DOHH2 (cell line): ENCODE measurements around the gene OTOP1.
A peak's percentile ranks its signal among the peaks of the same experiment; 100 is the strongest.
"Not testable (repeated sequence)": the region's sequence is repeated elsewhere in the genome, so short reads cannot be mapped to it uniquely, and the experiment has no call there.

Experiments
- H3F3A ChIP-seq: fragments of 200-600 bp; sonication (generic), shearing (Covaris generic); 2 replicates; pipeline ENCODE4 v1.6.0; 2016; ENCODE audit warnings: antibody characterized with exemption, mild to moderate bottlenecking; ENCODE audit not compliant: control insufficient read depth, insufficient read depth
- H3K27ac ChIP-seq: fragments of 200-600 bp; sonication (generic); 2 replicates; pipeline ENCODE4 v1.5.1; 2014; ENCODE audit warnings: low read depth, mild to moderate bottlenecking, low read length, moderate library complexity
- H3K27me3 ChIP-seq: fragments of 200-600 bp; sonication (generic); 2 replicates; pipeline ENCODE4 v1.6.1; 2014; ENCODE audit warnings: mild to moderate bottlenecking, low read length, mixed read lengths; ENCODE audit not compliant: control insufficient read depth
- H3K36me3 ChIP-seq: fragments of 200-600 bp; sonication (generic); 2 replicates; pipeline ENCODE4 v1.6.1; 2014; ENCODE audit warnings: mild to moderate bottlenecking, low read length, moderate library complexity, mixed read lengths; ENCODE audit not compliant: control insufficient read depth
- H3K4me1 ChIP-seq: fragments of 200-600 bp; sonication (generic); 2 replicates; pipeline ENCODE4 v1.6.1; 2014; ENCODE audit warnings: mild to moderate bottlenecking, low read length, mixed read lengths; ENCODE audit not compliant: control insufficient read depth
- H3K4me2 ChIP-seq: fragments of 200-600 bp; sonication (generic); 2 replicates; pipeline ENCODE4 v1.6.0; 2014; ENCODE audit warnings: mild to moderate bottlenecking, low read length, moderate library complexity
- H3K4me3 ChIP-seq: fragments of 200-600 bp; sonication (generic); 2 replicates; pipeline ENCODE4 v1.5.1; 2014; ENCODE audit warnings: mild to moderate bottlenecking, low read length, mixed read lengths
- H3K79me2 ChIP-seq: fragments of 200-600 bp; sonication (generic); 2 replicates; pipeline ENCODE4 v1.6.1; 2014; ENCODE audit warnings: mild to moderate bottlenecking, low read length, mixed read lengths; ENCODE audit not compliant: control insufficient read depth
- H3K9me2 ChIP-seq: fragments of 200-600 bp; sonication (generic); replicated peaks from 2 replicates; pipeline ENCODE4 v1.6.1; 2014; ENCODE audit warnings: mild to moderate bottlenecking, low read length, mixed read lengths; ENCODE audit not compliant: control insufficient read depth
- H3K9me3 ChIP-seq: fragments of 200-600 bp; sonication (generic); 2 replicates; pipeline ENCODE4 v1.6.1; 2014; ENCODE audit warnings: antibody characterized with exemption, low read length, mixed read lengths; ENCODE audit not compliant: control insufficient read depth, insufficient read depth
- H4K20me1 ChIP-seq: fragments of 200-600 bp; sonication (generic); 2 replicates; pipeline ENCODE4 v1.6.0; 2014; ENCODE audit warnings: low read depth, mild to moderate bottlenecking, antibody characterized with exemption, low read length, moderate library complexity; ENCODE audit not compliant: control insufficient read depth, insufficient read depth
- TF ChIP-seq, protein P1 (sequence below): fragments of 200-600 bp; sonication (generic); IDR thresholded peaks from one replicate; pipeline ENCODE4 v1.5.1; 2014; ENCODE audit warnings: antibody characterized with exemption, mild to moderate bottlenecking, low read depth, low read length; ENCODE audit not compliant: poor library complexity, severe bottlenecking

OTOP1 gene

DNA sequence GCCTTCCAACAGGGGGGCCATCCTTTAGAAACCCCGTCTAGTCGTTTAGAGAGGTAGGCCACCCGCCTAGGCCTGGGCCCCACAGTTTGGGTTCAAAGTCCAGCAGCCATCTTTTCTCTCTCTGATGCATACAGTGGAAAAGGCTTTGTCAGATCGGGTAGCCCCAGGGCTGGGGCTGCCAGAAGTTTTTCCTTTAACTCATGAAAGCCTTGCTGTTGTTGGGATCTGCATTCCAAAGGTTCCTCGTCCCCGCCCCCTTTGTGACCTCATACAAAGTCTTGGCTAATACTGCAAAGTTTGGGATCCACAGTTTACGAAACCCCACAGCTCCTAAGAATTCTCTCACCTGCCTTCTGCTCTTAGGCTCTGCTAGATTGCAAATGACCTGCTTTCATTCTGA, 64.5 kb downstream of the OTOP1 start:
- not testable (repeated sequence) for H3F3A ChIP-seq, H3K4me2 ChIP-seq, H3K79me2 ChIP-seq, H3K27ac ChIP-seq, H3K36me3 ChIP-seq, H3K4me3 ChIP-seq, H4K20me1 ChIP-seq, H3K9me2 ChIP-seq, H3K4me1 ChIP-seq, H3K9me3 ChIP-seq, H3K27me3 ChIP-seq

DNA sequence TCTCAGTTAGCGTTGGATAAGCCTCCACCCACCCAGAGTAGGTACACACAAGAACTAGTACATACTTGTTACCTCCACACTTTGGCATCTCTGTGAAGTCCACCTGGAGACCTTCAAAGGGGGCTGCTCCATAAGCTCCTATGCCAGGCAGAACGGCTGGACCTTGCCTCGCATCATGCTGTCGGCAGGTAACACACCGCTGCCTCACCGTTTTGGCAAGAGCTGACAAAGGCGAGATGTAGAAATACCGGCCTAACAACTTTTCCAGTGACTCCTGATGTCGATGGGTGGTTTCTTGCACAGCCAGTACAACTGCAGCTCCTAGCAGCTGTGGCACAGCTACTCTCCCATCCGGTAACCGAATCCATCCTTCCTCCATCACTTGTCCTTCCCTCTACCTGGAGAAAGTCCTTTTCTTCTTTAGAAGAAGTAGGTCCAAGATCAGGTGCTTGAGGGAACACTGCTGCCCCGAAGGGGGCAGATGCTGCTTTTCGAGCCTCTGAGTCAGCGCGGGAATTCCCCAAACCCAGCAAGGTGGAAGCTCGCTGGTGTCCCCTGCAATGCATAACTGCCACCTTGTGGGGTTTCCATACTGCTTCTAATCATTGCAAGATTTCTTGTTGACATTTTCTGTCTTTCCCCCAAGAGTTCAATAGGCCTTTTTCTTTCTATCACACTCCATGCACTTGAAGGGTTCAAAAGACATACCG, 65.6 kb downstream of the OTOP1 start:
- H4K20me1 ChIP-seq, H3K27ac ChIP-seq, H3F3A ChIP-seq, H3K27me3 ChIP-seq, H3K79me2 ChIP-seq, H3K4me1 ChIP-seq, H3K36me3 ChIP-seq, H3K9me2 ChIP-seq, H3K9me3 ChIP-seq, H3K4me2 ChIP-seq, H3K4me3 ChIP-seq: not testable (repeated sequence)

DNA sequence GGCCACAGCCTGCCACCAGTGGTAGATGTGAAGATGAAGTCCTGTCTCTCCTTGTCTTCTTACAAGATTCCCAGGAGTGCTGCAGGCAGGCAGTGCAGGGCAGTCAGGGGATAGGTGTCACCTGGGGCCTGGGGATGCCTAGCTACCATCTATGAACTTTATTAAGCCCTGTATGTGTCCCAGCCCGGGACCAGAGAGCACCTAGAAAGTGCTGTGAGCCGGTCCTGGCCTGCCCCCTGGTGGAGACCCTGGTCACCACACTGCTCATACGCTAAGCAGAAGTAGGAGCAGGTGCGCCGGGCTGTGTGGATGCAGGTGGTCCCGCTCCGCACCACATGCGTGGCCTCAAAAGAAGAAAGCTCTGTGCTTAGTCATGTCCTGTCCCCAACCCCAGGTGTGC, 81.1 kb downstream of the OTOP1 start:
- not testable (repeated sequence) for H3K27me3 ChIP-seq, H4K20me1 ChIP-seq, H3K4me1 ChIP-seq, H3K4me3 ChIP-seq, H3K79me2 ChIP-seq, H3K36me3 ChIP-seq, H3K9me2 ChIP-seq, H3K27ac ChIP-seq, H3K9me3 ChIP-seq, H3K4me2 ChIP-seq, H3F3A ChIP-seq
- TF ChIP-seq, protein P1, sequence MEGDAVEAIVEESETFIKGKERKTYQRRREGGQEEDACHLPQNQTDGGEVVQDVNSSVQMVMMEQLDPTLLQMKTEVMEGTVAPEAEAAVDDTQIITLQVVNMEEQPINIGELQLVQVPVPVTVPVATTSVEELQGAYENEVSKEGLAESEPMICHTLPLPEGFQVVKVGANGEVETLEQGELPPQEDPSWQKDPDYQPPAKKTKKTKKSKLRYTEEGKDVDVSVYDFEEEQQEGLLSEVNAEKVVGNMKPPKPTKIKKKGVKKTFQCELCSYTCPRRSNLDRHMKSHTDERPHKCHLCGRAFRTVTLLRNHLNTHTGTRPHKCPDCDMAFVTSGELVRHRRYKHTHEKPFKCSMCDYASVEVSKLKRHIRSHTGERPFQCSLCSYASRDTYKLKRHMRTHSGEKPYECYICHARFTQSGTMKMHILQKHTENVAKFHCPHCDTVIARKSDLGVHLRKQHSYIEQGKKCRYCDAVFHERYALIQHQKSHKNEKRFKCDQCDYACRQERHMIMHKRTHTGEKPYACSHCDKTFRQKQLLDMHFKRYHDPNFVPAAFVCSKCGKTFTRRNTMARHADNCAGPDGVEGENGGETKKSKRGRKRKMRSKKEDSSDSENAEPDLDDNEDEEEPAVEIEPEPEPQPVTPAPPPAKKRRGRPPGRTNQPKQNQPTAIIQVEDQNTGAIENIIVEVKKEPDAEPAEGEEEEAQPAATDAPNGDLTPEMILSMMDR = peak; percentile 23

DNA sequence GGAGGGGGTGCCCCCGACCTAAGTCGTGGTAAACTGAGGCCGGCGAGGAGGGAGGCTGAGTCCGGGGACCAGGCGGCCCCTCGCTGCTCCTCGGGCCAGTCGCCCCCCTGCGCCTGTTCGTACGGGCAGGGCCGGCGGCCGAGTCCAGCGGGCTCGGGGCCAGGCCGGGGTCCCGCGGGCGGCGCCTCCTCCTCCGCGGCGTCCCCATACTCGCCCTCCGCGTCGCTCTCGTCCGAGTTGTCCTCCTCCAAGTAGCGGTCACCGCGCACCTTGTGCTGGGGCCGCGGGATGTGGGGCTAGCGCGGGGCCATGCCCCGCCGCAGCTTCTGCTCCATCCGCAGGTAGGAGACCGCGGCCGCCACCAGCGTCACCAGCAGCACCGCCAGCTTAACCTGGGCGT, 83.4 kb downstream of the OTOP1 start:
- not testable (repeated sequence) for H3K4me3 ChIP-seq, H3F3A ChIP-seq, H3K79me2 ChIP-seq, H3K4me1 ChIP-seq, H3K36me3 ChIP-seq, H3K9me3 ChIP-seq, H3K27ac ChIP-seq, H4K20me1 ChIP-seq, H3K27me3 ChIP-seq, H3K4me2 ChIP-seq, H3K9me2 ChIP-seq

DNA sequence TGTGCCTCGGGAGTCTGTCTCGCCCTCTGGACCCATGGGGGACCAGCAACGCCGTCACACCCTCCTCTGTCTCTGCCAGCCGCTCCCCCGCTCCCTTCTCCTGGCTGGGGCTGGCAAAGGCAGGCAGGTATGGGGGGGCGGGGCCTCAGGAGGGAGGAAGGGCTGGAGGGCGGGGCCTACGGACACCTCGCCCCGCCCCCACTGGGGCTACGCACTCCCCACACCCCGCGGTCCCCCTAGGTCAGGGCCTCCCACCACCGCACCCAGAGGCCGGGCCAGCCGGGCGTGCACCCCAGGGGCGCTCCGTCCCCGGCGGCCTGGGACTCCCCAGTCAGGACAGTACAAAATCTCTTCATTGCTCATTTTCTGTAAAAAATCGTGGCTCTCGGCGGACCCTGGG, 84.0 kb downstream of the OTOP1 start:
- not testable (repeated sequence) for H3K4me2 ChIP-seq

DNA sequence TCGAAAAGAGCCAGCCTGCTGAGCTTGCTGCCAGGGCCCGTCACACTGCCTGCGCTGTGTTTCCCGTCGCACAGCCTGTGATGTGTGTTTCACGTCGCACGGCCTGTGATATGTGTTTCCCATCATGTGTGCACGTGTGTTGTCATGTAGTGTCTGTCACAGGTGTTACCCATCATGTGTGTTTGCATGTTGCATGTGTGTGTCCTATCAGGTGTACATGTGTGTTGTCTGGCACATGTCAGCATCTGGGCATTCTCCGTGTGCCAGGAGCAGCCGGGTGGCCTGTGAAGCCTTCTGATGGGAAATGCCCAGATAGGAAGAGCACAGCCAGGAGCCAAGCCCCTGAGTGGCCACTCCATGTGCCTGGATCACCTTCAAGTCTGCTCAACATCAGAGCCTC, 85.5 kb downstream of the OTOP1 start:
- H3K36me3 ChIP-seq, H4K20me1 ChIP-seq, H3K27me3 ChIP-seq, H3K4me2 ChIP-seq, H3K9me2 ChIP-seq, H3K4me1 ChIP-seq, H3K27ac ChIP-seq, H3K79me2 ChIP-seq, H3K9me3 ChIP-seq, H3K4me3 ChIP-seq, H3F3A ChIP-seq: not testable (repeated sequence)

More for the DNA sequence above, 84.0 kb downstream of the OTOP1 start:
- not testable (repeated sequence) for H3K4me1 ChIP-seq, H3K36me3 ChIP-seq, H3K27ac ChIP-seq, H3K27me3 ChIP-seq, H3K79me2 ChIP-seq, H3K9me3 ChIP-seq, H3F3A ChIP-seq, H3K4me3 ChIP-seq, H4K20me1 ChIP-seq, H3K9me2 ChIP-seq
